GM21737 (cell line): ENCODE measurements around the gene GGTA1.

Source experiments
- ATAC-seq: cut with Tn5 transposase; IDR thresholded peaks from one replicate; pipeline ENCODE4 v1.9.1; 2021; ENCODE audit warnings: mild to moderate bottlenecking, moderate library complexity; ENCODE audit not compliant: unreplicated experiment

The GGTA1 gene

DNA sequence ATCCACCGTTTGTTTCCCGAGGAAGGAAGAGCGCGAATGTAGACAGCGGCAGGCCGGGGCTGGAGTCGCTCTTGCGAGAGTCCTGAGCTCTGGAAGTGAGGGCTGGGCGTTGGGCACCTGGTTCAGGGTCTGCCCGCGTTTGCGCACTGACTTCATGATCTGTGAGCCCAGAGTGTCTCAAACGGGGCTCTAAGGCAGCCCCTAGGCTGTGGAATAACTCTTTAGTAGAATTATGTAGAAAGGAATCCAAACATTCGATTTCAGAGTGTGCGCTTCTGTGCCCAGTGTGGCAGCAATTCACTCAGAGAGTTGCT lies 478 bp upstream of the GGTA1 start:
- no peak for ATAC-seq

- no peak for ATAC-seq
These were observed 542 bp downstream of the GGTA1 start for GRCh38 chr9:121499177-121499426.

DNA sequence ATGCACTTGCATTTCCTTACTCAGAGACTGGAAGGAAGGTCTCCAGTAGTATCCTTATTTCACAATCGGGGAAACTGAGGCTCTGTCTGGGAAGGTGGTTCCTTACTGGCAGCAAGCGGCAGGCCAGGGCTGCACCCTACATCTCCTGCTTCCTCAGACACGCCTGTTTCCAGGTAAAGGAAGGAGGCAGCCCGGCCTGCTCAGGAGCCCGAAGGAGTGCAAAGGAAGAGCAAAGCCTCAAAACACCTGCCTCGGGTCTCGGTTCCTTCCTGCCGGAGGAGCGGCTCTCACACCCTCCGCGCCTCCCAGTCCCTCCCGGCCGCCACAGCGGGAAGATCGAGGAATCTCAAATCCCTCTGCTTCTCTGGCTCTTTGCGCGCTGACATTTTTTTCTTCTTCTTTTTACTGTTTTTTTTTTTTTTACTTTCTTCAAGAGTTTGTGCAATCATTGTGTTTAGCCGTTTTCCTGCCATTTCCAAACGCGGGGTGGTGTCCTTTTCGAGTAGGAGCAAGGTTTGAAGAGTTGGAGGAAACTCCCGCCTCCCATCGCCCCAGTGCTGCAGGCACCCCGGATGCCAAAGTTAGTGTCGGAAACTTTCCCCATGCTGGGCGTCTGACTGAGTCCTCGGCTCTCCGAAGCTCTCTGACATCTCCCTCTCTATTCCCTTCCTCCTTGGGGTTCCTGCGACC lies 1.0 kb downstream of the GGTA1 start:
- no peak for ATAC-seq

DNA sequence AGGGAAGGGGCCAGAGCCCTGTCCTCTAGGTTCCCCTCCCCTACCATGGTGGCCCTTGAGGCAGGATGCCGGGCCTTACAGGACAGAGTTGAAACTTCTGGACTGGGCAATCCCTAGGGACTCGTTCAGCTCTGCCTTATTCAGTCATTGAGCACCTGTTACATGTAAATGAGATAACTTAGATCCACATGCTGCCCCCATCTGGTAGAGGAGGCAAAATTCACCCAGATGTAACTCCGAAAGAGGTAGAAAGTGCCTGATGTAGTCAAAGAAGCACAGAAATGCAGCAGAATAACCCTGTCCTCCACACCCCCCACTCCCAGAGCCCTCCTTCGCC lies 1.5 kb downstream of the GGTA1 start:
- ATAC-seq, result no peak

DNA sequence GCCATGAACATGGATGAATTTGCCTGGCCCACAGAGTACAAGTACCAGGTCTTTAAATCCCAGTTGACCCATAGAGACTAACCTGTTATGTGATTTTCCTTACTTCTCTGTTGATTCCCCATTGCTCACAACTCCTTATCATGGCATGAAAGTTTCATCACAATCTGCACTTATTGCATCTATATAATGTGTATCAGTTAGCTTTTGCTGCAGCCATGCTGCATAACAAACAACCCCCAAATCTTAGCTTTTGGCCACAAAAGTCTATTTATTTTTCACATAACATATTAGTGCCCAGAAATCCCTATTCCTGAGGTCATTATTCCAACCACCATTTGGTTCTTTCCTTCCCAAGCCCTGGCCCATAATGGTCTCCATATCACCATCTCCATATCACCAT lies 3.7 kb downstream of the GGTA1 start:
- ATAC-seq, result no peak

GRCh38 chr9:121494192-121494591 lies 5.5 kb downstream of the GGTA1 start:
- ATAC-seq, result no peak

DNA sequence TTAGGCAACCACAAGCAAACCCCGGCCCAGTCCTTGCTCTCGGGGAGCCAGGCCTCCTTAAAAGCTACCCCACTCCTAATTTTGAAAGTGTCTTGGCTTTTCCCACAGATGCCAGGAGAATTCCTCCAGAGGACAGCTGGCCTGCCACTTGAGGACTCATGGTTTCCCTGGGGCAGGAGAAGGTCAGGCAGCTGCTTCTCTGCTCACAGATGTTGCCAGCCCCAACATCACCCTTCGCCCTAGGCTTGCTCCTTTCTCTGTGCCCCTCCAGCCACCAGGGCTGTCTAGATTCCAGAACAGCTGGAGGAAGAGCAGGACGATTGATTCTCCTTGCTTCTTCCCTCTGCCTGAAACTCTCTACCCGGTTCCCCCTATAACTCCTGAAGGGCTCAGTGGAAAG lies 8.5 kb downstream of the GGTA1 start:
- ATAC-seq, result no peak

GRCh38 chr9:121489344-121489743 lies 10.3 kb downstream of the GGTA1 start:
- ATAC-seq, result no peak

DNA sequence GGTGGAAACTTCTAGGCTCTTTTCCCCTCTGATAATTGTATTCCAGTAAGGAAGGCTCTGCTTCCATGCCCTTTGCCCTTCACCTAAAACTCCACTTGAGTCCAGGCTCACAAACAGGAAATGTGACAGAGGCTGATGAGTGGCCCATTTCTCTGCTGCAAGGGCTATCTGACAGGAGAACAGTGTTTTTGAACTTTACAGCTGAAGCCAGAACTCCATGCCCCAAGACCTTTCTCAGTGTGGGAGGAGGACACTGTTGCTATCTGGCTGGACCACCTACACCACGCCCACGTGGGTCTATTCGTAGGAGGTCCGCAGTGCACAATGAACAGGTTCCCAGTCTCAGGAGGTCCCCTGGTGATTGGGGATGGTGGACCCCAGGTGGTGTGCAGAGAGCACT lies 13.6 kb downstream of the GGTA1 start:
- ATAC-seq, result no peak

DNA sequence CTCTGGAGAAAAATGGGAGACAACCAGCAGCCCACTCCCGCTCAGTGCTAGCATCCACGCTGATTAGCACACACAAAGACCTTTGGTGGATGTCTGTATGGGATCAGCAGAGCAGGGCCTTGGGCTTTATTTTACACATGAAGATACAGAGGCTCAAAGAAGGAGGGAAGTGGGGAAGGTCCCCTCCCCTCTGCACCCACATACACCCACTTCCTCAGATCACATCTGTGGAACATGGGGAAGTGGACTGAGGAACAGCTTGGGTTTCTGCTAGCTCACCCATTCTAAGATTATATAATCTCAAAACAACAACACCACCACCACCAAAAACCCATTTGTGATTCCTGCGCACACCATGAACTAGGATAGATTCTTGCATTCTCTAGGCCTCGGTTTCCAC lies 14.0 kb downstream of the GGTA1 start:
- ATAC-seq, result no peak

GRCh38 chr9:121484651-121485446 lies 14.8 kb downstream of the GGTA1 start:
- no peak for ATAC-seq

DNA sequence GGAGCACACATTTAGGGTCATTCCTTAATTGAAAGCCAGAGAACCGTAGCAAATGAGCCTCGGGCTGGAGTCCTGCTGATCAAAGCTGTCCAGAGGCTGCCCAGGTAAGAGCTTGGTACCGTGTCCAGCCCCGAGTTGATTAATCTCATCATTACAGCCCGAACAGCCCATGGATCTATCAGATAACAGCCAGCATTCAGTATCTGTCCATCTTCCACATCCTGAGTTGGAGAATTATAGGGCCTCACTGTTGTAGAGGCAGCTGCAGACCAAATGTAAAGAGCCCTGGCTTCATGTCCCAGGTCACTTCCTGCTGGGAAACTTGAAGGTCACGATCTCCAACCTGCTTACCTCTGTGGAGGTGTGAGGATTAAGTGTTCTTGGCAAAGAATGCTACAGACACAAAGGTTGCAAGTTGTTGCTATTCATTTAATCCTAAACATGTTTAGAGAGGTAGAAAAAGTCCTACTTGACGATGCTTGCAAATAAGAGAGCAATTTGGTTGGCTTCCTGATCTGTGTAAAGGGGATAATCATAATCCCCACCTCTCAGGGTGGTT lies 16.1 kb downstream of the GGTA1 start:
- no peak for ATAC-seq

- ATAC-seq, result no peak
These were observed 16.6 kb downstream of the GGTA1 start for GRCh38 chr9:121483049-121483448.

DNA sequence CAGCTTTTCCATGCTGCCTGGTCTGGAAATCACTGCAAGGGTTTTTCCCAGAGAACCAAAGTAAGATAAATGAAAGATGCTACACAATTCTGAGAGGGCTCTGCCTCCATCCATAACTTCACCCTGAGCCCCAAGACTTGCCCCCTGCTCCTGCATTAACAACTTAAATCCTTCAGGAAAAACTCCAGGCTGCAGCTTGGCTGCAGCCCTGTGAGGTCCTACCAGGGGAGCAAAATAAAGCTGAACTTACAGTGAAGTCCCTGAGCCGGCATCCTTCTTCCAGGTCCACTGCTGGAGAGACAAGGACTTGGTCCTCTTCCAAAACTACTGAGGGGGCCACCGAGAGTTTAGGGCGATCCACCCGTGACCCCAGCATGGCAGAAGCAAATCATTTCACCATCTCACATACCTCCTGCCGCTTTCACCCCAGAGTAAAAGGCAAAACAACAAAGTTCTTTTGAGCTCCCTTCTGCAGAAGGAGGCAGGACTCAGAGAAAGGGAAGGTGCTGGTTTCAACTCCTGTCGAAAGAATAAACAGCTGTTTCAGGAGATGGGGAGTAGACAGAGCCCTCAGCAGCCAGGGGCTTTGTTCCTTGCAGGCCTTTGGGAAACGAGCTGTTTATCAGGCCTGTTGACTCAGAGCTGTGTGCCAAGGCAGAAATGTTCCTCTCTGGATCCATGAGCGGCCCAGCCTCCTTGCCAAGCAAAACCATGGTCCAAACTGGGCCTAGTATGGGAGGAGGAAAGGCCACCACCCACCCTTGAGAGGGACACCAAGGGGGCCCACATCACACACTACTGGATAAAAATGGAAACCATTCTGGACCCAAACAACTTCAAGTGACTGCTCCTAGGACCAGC lies 20.6 kb downstream of the GGTA1 start:
- ATAC-seq, result no peak

- ATAC-seq, result no peak
These were observed 23.5 kb downstream of the GGTA1 start for GRCh38 chr9:121476156-121476555.

DNA sequence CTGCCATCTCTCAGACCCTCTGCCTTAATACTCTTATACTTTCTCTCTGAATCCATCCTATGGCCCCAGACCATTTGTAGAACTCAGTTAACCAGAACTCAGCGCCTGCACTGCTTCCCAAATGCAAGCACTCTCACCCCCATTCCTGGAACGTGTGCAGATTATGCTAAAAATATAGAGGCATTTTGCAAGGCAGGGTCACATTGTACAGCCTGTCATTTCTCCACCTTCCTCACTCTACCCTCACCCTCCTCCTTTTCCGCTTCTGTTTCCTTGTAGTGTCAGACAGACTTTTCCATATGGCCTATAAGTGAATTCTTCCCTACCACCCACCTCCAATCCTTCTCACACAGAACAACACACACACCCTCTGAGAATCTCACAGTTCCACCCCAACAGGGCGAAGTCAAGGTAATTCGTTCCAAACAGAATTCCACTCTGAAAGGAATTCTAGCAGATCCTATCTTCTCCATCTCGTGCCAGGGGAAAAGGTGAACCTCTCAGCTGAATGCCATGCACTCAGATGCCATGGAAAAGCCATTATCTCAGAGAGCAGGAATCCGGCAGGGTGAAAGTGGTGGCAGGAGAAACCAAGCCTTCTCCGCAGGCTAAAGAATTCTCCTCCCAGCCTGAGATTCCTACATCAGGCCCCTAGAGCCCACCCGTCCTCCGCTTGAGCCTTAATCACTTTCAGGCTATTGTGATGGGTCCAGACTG lies 25.3 kb downstream of the GGTA1 start:
- no peak for ATAC-seq

- ATAC-seq, result no peak
These were observed 26.4 kb downstream of the GGTA1 start for GRCh38 chr9:121473229-121473628.

GRCh38 chr9:121472446-121472845 lies 27.2 kb downstream of the GGTA1 start:
- no peak for ATAC-seq

- ATAC-seq, result no peak
These were observed 33.5 kb downstream of the GGTA1 start for GRCh38 chr9:121466142-121466541.

GRCh38 chr9:121464968-121465367 lies 34.7 kb downstream of the GGTA1 start:
- ATAC-seq, result no peak
